Neural progenitor cell (in vitro differentiated cells): Measurements from ENCODE around the gene BEGAIN. TPM values are rescaled to one million over a fixed set of nuclear protein-coding genes. Genes with fewer than 3 reads are reported as not detected.

Experiments
- DNase-seq: peaks from one replicate; pipeline ENCODE4 v3.0.0-alpha.2; 2016; ENCODE audit warnings: low spot score
- H2AFZ ChIP-seq: fragments of 200-600 bp; sonication (generic); replicated peaks from 2 replicates; pipeline ENCODE4 v1.6.1; 2016; ENCODE audit warnings: antibody characterized with exemption
- H3F3A ChIP-seq: fragments of 200-600 bp; sonication (generic); 2 replicates; pipeline ENCODE4 v1.6.1; 2016; ENCODE audit warnings: antibody characterized with exemption, low read depth
- H3K27ac ChIP-seq: fragments of 200-600 bp; sonication (generic); 2 replicates; pipeline ENCODE4 v1.5.1; 2016; ENCODE audit warnings: mild to moderate bottlenecking
- H3K27me3 ChIP-seq: fragments of 200-600 bp; sonication (generic); 2 replicates; pipeline ENCODE4 v1.6.1; 2016; ENCODE audit warnings: mild to moderate bottlenecking, moderate library complexity
- H3K36me3 ChIP-seq: fragments of 200-600 bp; sonication (generic); 2 replicates; pipeline ENCODE4 v1.5.1; 2016
- H3K4me1 ChIP-seq: fragments of 200-600 bp; sonication (generic); 2 replicates; pipeline ENCODE4 v1.6.1; 2016; ENCODE audit warnings: mixed run types
- H3K4me2 ChIP-seq: fragments of 200-600 bp; sonication (generic); 2 replicates; pipeline ENCODE4 v1.6.1; 2016
- H3K4me3 ChIP-seq: fragments of 200-600 bp; sonication (generic); 2 replicates; pipeline ENCODE4 v1.5.1; 2016
- H3K79me2 ChIP-seq: fragments of 200-600 bp; sonication (generic); 2 replicates; pipeline ENCODE4 v1.6.1; 2016; ENCODE audit warnings: low read depth
- H3K9ac ChIP-seq: fragments of 200-600 bp; sonication (generic); 2 replicates; pipeline ENCODE4 v1.6.1; 2016
- H3K9me3 ChIP-seq: fragments of 200-600 bp; sonication (generic); 2 replicates; pipeline ENCODE4 v1.5.1; 2016; ENCODE audit warnings: low read depth
- H4K20me1 ChIP-seq: fragments of 200-600 bp; sonication (generic); 2 replicates; pipeline ENCODE4 v1.6.1; 2016; ENCODE audit warnings: low read depth
- H3K27ac Mint-ChIP-seq: 3 replicates; pipeline ENCODE4 v1.8.0; 2021; ENCODE audit warnings: mixed read lengths
- H3K27me3 Mint-ChIP-seq: 2 replicates; pipeline ENCODE4 v1.8.0; 2022; ENCODE audit warnings: low read depth, mild to moderate bottlenecking, inconsistent platforms, moderate library complexity, mixed read lengths; ENCODE audit not compliant: insufficient read depth
- H3K36me3 Mint-ChIP-seq: 3 replicates; pipeline ENCODE4 v1.8.0; 2021; ENCODE audit warnings: mixed read lengths
- H3K4me1 Mint-ChIP-seq: 3 replicates; pipeline ENCODE4 v1.8.0; 2021; ENCODE audit warnings: mixed read lengths
- H3K4me3 Mint-ChIP-seq: 3 replicates; pipeline ENCODE4 v1.8.0; 2021; ENCODE audit warnings: mild to moderate bottlenecking, moderate library complexity, mixed read lengths
- H3K9me3 Mint-ChIP-seq: 3 replicates; pipeline ENCODE4 v1.8.0; 2020; ENCODE audit warnings: mixed read lengths
- EZH2 ChIP-seq: fragments of 200-600 bp; sonication (generic); IDR thresholded peaks from 2 replicates; pipeline ENCODE4 v1.6.1; 2017; ENCODE audit warnings: antibody characterized with exemption, mild to moderate bottlenecking, moderate library complexity
- EZH2phosphoT487 ChIP-seq: fragments of 200-600 bp; sonication (generic); IDR thresholded peaks from 2 replicates; pipeline ENCODE4 v1.6.1; 2017; ENCODE audit warnings: antibody characterized with exemption
- total RNA-seq: library from RNA; depleted of rRNA; stranded (reverse); fragments of >200 nt; gene quantifications from 2 replicates; pipeline ENCODE4 v1.2.3, GENCODE V29; 2015; ENCODE audit warnings: low replicate concordance
- TF ChIP-seq, protein P1 (sequence below): fragments of 200-600 bp; sonication (generic); IDR thresholded peaks from 2 replicates; pipeline ENCODE4 v1.5.1; 2017; ENCODE audit warnings: antibody characterized with exemption, mild to moderate bottlenecking

BEGAIN gene
- total RNA-seq, 1 donor from 2014 or later = 4.0 TPM

DNA sequence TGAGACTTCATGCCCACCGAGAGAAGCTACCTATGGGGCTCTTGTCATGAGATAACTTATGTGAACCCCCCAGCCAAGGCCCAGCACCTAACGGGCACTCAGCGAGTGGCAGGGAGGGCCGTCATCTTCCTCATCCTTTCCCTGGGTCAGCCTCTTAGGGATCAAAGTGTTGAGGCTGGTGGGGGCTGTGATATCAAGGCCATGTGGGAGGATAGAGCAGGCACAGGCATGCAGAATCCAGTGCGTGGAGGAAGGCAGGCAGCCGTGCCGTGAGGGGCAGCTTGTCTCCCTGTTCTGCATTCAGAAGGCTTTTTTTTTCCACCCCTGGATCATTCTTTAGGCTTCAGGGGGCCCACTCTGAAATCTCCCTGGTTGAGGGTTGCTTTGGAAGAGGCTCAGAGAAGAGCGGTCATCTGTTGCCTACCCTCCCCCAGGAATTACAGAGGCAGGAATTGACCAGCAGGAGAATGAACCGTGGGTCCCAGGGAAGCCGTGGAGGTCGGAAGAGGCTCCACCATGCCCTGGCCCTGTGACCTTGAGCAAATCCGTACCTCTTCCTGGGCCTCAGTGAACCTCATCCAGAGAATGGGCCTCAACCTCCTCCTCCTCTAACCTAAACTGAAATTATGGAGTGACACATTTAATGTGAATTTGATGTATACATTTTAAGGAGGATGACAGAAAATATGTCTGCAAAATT, 62.8 kb downstream of the BEGAIN start:
- Histone ChIP-seq H2AFZ (no peak overlapping the region), H3K79me2 (no peaks in the 10 kb centered on the region), H3F3A (no peaks in the 10 kb centered on the region), H3K4me2 (no peak overlapping the region), H3K27ac (no peak overlapping the region), H3K9ac (no peak overlapping the region), H3K9me3 (no peaks in the 10 kb centered on the region), H3K4me1 (peaks cover 11% of the 10 kb centered on the region), H3K36me3 (no peaks in the 10 kb centered on the region), H4K20me1 (no peaks in the 10 kb centered on the region), H3K4me3 (no peak overlapping the region), H3K27me3 (no peaks in the 10 kb centered on the region)
- Mint-ChIP-seq H3K27ac (no peak overlapping the region), H3K36me3 (no peaks in the 10 kb centered on the region), H3K4me1 (peaks cover 20% of the 10 kb centered on the region), H3K9me3 (no peaks in the 10 kb centered on the region), H3K4me3 (no peak overlapping the region), H3K27me3 (peaks cover 8% of the 10 kb centered on the region)
- TF ChIP-seq, protein P1, sequence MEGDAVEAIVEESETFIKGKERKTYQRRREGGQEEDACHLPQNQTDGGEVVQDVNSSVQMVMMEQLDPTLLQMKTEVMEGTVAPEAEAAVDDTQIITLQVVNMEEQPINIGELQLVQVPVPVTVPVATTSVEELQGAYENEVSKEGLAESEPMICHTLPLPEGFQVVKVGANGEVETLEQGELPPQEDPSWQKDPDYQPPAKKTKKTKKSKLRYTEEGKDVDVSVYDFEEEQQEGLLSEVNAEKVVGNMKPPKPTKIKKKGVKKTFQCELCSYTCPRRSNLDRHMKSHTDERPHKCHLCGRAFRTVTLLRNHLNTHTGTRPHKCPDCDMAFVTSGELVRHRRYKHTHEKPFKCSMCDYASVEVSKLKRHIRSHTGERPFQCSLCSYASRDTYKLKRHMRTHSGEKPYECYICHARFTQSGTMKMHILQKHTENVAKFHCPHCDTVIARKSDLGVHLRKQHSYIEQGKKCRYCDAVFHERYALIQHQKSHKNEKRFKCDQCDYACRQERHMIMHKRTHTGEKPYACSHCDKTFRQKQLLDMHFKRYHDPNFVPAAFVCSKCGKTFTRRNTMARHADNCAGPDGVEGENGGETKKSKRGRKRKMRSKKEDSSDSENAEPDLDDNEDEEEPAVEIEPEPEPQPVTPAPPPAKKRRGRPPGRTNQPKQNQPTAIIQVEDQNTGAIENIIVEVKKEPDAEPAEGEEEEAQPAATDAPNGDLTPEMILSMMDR = no peak
- TF ChIP-seq EZH2 = no peak
- DNase-seq = no peak

- Histone ChIP-seq H3K79me2 (no peaks in the 10 kb centered on the region), H2AFZ (no peak overlapping the region), H3K9ac (no peak overlapping the region), H3K4me3 (no peak overlapping the region), H3K4me1 (peaks cover 11% of the 10 kb centered on the region), H3K36me3 (no peaks in the 10 kb centered on the region), H4K20me1 (no peaks in the 10 kb centered on the region), H3K27ac (no peak overlapping the region), H3K9me3 (no peaks in the 10 kb centered on the region), H3K27me3 (no peaks in the 10 kb centered on the region), H3F3A (no peaks in the 10 kb centered on the region), H3K4me2 (no peak overlapping the region)
- peaks cover 8% of the 10 kb centered on the region for H3K27me3 Mint-ChIP-seq
- H3K4me3 Mint-ChIP-seq = no peak overlapping the region
- no peak for DNase-seq
- H3K27ac Mint-ChIP-seq = peak overlapping the region; percentile 46
- no peaks in the 10 kb centered on the region for H3K36me3 Mint-ChIP-seq
- H3K4me1 Mint-ChIP-seq = peaks cover 20% of the 10 kb centered on the region
- TF ChIP-seq EZH2phosphoT487 (no peak), EZH2 (no peak)
- TF ChIP-seq, protein P1 = no peak
- H3K9me3 Mint-ChIP-seq = no peaks in the 10 kb centered on the region
Observed at GRCh38 chr14:100523843-100524169, 63.4 kb downstream of the BEGAIN start.

DNA sequence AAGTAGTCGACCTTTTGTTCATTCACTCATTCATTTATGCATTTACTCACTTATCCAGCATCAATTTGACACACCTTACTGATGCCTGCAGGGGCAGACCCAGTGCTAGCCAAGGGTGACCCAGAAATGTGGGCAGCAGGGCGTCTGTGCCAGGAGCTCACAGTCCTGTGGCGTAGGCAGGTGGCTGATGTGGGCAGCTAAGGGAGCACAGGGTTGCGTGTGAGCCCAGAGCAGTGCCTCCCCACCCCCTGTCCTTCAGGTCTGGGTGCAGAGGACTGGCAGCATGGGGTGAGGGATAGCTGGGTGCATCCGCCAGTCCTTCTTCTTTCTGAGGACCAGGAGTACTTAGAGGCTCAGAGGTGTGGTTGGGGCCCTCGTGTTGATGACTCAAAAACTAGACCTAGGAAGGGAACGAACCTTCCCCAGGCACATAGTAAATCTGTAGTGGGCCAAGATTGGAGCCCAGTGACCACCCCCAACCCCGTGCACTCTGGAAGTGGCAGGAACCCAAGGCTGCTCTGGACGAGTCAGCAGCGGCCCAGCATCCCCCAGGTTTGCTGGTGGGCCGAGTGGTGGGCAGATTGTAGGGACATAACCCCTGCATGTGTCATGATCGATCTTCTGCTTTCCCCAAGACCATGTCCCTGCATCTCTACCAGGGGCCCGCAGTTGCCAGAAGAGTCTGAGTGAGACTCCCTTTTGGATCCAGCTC, 63.9 kb downstream of the BEGAIN start:
- Mint-ChIP-seq H3K4me1 (peaks cover 20% of the 10 kb centered on the region), H3K27ac (peak overlapping the region; percentile 48), H3K27me3 (peaks cover 7% of the 10 kb centered on the region), H3K9me3 (no peaks in the 10 kb centered on the region), H3K36me3 (no peaks in the 10 kb centered on the region), H3K4me3 (no peak overlapping the region)
- DNase-seq = no peak
- no peaks in the 10 kb centered on the region for H3K36me3 ChIP-seq
- no peaks in the 10 kb centered on the region for H4K20me1 ChIP-seq
- H3K4me3 ChIP-seq = no peak overlapping the region
- H3K9me3 ChIP-seq = no peaks in the 10 kb centered on the region
- H3F3A ChIP-seq = no peaks in the 10 kb centered on the region
- peak overlapping the region; percentile 32 for H3K4me2 ChIP-seq
- no peaks in the 10 kb centered on the region for H3K79me2 ChIP-seq
- no peak overlapping the region for H3K27ac ChIP-seq
- TF ChIP-seq EZH2phosphoT487 (no peak), EZH2 (no peak)
- TF ChIP-seq, protein P1 = no peak
- no peak overlapping the region for H3K9ac ChIP-seq
- peaks cover 11% of the 10 kb centered on the region for H3K4me1 ChIP-seq
- H2AFZ ChIP-seq = no peak overlapping the region
- H3K27me3 ChIP-seq = no peaks in the 10 kb centered on the region
